Lung (tissue), 12 donors: ENCODE results near the gene MDK. TPM values are rescaled to one million over a fixed set of nuclear protein-coding genes. Genes with fewer than 3 reads are reported as not detected.

ENCODE experiments used
- ATAC-seq: fragments of 200-7000 bp; cut with Tn5 transposase; one replicate; pipeline ENCODE4 v1.9.1; 2020; ENCODE audit warnings: moderate number of reproducible peaks; ENCODE audit not compliant: insufficient read depth, low FRiP score
- DNase-seq, 3 donors: peaks; one replicate each; pipeline ENCODE4 v3.0.0-alpha.2; 2013 to 2017
- H3K27ac ChIP-seq, 2 donors: one replicate each; pipeline ENCODE4 v1.5.1; 2013; ENCODE audit warnings: mild to moderate bottlenecking in 2 of 2, moderate library complexity in 2 of 2, control low read depth in 1 of 2, inconsistent platforms in 1 of 2, low read depth in 1 of 2, low read length in 1 of 2
- H3K27me3 ChIP-seq, 3 donors: one replicate each; pipeline ENCODE4 v1.5.1; 2013; ENCODE audit warnings: low read length in 2 of 3; ENCODE audit not compliant: control insufficient read depth in 3 of 3, insufficient read depth in 3 of 3
- H3K36me3 ChIP-seq, 4 donors: one replicate each; pipeline ENCODE4 v1.5.1; 2013; ENCODE audit warnings: low read length in 4 of 4, mild to moderate bottlenecking in 1 of 4, moderate library complexity in 1 of 4; ENCODE audit not compliant: control insufficient read depth in 4 of 4, insufficient read depth in 4 of 4
- H3K4me1 ChIP-seq, 5 donors: one replicate each; pipeline ENCODE4 v1.5.1; 2013; ENCODE audit warnings: low read length in 5 of 5, mild to moderate bottlenecking in 2 of 5, moderate library complexity in 1 of 5; ENCODE audit not compliant: control insufficient read depth in 5 of 5, insufficient read depth in 5 of 5
- H3K4me3 ChIP-seq: one replicate; pipeline ENCODE4 v1.5.1; 2013; ENCODE audit warnings: mild to moderate bottlenecking, control low read depth, moderate library complexity
- H3K9ac ChIP-seq, 2 donors: one replicate each; pipeline ENCODE4 v1.5.1; 2013; ENCODE audit warnings: low read length in 2 of 2, control low read depth in 1 of 2; ENCODE audit not compliant: insufficient read depth in 1 of 2
- H3K9me3 ChIP-seq, 4 donors: one replicate each; pipeline ENCODE4 v1.5.1; 2013; ENCODE audit warnings: low read length in 3 of 4, mild to moderate bottlenecking in 1 of 4, moderate library complexity in 1 of 4; ENCODE audit not compliant: control insufficient read depth in 4 of 4, insufficient read depth in 3 of 4
- WGBS, 2 donors: extraction: QIAGEN DNeasy Blood & Tissue Kit; methylation state at CpG; one replicate each; pipeline ENCODE4 v1.1.7; 2013; 5-methylcytosine and 5-hydroxymethylcytosine counted together
- polyA plus RNA-seq, 2 donors: library from polyadenylated mRNA; stranded (reverse); fragments of 200-250 nt; gene quantifications; one replicate each; pipeline ENCODE4 v1.2.1, GENCODE V29; 2013
- total RNA-seq, 2 donors: library from RNA; depleted of rRNA in 1 of 2; stranded (reverse); fragments of >200 nt in 1 of 2; gene quantifications; one replicate each; pipeline ENCODE4 v1.2.1, GENCODE V29; 2014 to 2021
- TF ChIP-seq, protein P1 (sequence below): IDR thresholded peaks from 2 replicates; pipeline ENCODE4 v1.5.1; 2012; ENCODE audit warnings: mild to moderate bottlenecking; ENCODE audit errors: control extremely low read depth, extremely low read depth
- donor health status: control.
- donor health status: control.
- donor health status: Bipolar disorder and iron deficiency.
- donor health status: healthy.
- donor health status: DM: yes; HTN: yes; CAD: no.

MDK gene
- total and polyA plus RNA-seq, 4 donors = 26.9 to 134 (median 41.5) TPM

DNA sequence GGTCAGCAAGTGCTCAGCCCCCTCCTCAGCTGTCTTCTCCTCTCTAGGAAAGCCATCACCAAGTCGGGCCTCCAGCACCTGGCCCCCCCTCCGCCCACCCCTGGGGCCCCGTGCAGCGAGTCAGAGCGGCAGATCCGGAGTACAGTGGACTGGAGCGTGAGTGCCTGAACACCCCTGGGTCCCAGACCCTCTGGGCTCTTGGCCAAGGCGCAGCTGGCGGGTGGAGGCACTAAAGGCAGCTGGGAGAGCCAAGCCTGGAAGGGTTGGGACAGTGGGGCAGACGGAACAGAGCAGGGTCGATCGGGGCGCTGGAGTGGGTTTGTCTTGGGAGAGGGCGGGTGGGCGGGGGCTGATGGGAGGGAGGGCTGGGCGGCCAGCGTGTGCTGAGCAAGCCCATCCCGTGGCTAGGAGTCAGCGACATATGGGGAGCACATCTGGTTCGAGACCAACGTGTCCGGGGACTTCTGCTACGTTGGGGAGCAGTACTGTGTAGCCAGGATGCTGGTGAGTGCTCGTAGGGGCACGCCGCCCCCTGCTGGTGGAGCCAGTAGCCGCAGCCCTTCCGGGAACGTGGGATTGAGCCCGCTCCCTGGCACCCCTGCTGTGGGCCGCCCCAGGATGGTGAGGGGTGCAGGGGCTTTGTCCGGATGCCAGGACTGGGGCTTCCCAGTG, 14.1 kb upstream of the MDK start:
- Histone ChIP-seq H3K9ac (no peak overlapping the region), H3K9me3 (no peaks in the 10 kb centered on the region), H3K4me3 (no peak overlapping the region), H3K4me1 (peaks cover 2 to 25% (median 10%) of the 10 kb centered on the region in 5 donors), H3K36me3 (peaks cover 0 to 36% (median 3%) of the 10 kb centered on the region in 4 donors), H3K27me3 (no peaks in the 10 kb centered on the region), H3K27ac (peak overlapping the region in 1 of 2 donors; percentile 33)
- TF ChIP-seq, protein P1, sequence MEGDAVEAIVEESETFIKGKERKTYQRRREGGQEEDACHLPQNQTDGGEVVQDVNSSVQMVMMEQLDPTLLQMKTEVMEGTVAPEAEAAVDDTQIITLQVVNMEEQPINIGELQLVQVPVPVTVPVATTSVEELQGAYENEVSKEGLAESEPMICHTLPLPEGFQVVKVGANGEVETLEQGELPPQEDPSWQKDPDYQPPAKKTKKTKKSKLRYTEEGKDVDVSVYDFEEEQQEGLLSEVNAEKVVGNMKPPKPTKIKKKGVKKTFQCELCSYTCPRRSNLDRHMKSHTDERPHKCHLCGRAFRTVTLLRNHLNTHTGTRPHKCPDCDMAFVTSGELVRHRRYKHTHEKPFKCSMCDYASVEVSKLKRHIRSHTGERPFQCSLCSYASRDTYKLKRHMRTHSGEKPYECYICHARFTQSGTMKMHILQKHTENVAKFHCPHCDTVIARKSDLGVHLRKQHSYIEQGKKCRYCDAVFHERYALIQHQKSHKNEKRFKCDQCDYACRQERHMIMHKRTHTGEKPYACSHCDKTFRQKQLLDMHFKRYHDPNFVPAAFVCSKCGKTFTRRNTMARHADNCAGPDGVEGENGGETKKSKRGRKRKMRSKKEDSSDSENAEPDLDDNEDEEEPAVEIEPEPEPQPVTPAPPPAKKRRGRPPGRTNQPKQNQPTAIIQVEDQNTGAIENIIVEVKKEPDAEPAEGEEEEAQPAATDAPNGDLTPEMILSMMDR = peak; percentile 85
- DNase-seq (peak; percentile 58 to 78 (median 70)), ATAC-seq (no peak)
- WGBS, 2 donors = 20 to 33% methylated on average over 28 to 32 of the region's 32 CpGs

DNA sequence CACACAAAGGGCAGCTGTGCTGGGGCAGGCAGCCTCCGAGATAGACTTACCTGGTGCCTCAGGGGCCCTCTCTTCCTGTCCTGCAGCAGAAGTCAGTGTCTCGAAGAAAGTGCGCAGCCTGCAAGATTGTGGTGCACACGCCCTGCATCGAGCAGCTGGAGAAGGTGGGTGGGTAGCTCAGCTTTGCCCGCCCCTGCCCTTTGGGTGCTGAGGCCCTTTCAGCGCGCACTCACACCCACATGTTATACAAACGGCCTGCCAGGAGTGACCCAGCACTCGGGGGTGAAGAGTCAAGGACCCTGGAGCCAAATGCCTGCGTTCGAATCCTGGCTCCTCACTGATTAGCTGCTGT, 13.6 kb upstream of the MDK start:
- Histone ChIP-seq H3K9ac (no peak overlapping the region), H3K9me3 (no peaks in the 10 kb centered on the region), H3K36me3 (peaks cover 0 to 41% (median 3%) of the 10 kb centered on the region in 4 donors), H3K27me3 (no peaks in the 10 kb centered on the region), H3K4me1 (peaks cover 0 to 20% (median 8%) of the 10 kb centered on the region in 5 donors), H3K27ac (no peak overlapping the region), H3K4me3 (no peak overlapping the region)
- 80 to 82% methylated on average over 11 to 12 of the region's 12 CpGs for WGBS, 2 donors
- TF ChIP-seq, protein P1 = no peak
- ATAC-seq (no peak), DNase-seq (no peak)

DNA sequence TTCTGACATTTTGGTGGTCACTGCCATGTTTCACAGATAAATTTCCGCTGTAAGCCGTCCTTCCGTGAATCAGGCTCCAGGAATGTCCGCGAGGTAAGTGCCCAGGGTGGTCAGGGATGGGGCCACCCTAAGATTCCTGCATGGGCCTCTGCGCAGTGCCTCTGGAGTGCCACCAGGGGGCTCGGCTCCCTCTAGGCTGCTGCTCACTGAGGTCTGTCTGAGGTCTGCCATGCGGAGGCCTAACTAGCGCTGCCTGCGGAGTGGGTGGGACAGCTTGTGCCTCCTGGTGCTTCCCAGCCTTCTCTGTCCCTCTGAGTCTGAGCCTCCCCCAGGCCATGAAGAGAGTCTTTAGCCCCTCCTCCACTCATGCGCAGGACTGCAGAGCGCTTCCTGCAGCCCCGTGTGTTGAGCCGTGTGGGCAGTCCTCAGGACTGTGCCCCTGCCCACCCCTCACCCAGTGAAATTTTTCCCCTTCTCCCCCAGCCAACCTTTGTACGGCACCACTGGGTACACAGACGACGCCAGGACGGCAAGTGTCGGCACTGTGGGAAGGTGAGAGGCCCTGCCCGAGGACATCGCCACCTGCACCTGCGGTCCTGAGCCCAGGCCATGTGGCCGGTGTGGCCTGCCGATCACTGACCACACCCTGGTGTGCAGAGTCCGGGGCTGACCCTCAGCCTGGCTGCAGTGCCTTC, 11.9 kb upstream of the MDK start:
- 70 to 79% methylated on average over 25 of the region's 25 CpGs for WGBS, 2 donors
- Histone ChIP-seq H3K4me3 (no peak overlapping the region), H3K9ac (no peak overlapping the region), H3K27ac (no peak overlapping the region), H3K36me3 (peaks cover 0 to 53% (median 4%) of the 10 kb centered on the region in 4 donors), H3K9me3 (no peaks in the 10 kb centered on the region), H3K27me3 (no peaks in the 10 kb centered on the region), H3K4me1 (peaks cover 0 to 14% (median 3%) of the 10 kb centered on the region in 5 donors)
- DNase-seq = peak; percentile 67 to 76 (median 70)
- TF ChIP-seq, protein P1 = peak; percentile 50
- peak; percentile 48 for ATAC-seq
